ENCODE measurements around the gene MAP3K9. TPM values are rescaled to one million over a fixed set of nuclear protein-coding genes. Genes with fewer than 3 reads are reported as not detected.

MAP3K9 gene
- total RNA-seq, 1 donor from 2014 or later = 9.4 TPM

- ATAC-seq (no peak), DNase-seq (no peak)
- no peaks in the 10 kb centered on the region for H3K27me3 ChIP-seq (ENCODE audit: low read depth)
- peaks cover 12% of the 10 kb centered on the region for H3K36me3 ChIP-seq
- no peak for TF ChIP-seq CTCF (IDR thresholded peaks at IDR 0.05)
- H3K9me3 ChIP-seq = no peaks in the 10 kb centered on the region
- no peak overlapping the region for H3K27ac ChIP-seq
- no peak overlapping the region for H3K4me3 ChIP-seq
- no peaks in the 10 kb centered on the region for H3K4me1 ChIP-seq
- intact Hi-C loops (cut with DNase I) = no loop called here
Observed at GRCh38 chr14:70744641-70745040, 64.7 kb downstream of the MAP3K9 start.

- intact Hi-C loops (cut with DNase I) = no loop called here
- peaks cover 18% of the 10 kb centered on the region for H3K36me3 ChIP-seq
- H3K27ac ChIP-seq = no peak overlapping the region
- H3K9me3 ChIP-seq = no peaks in the 10 kb centered on the region
- no peak for TF ChIP-seq CTCF (IDR thresholded peaks at IDR 0.05)
- no peaks in the 10 kb centered on the region for H3K27me3 ChIP-seq (ENCODE audit: low read depth)
- no peak overlapping the region for H3K4me3 ChIP-seq
- no peak for DNase-seq
- ATAC-seq = no peak
- no peaks in the 10 kb centered on the region for H3K4me1 ChIP-seq
Observed at GRCh38 chr14:70742316-70742715, 67.0 kb downstream of the MAP3K9 start.

- no peak for DNase-seq
- H3K4me3 ChIP-seq = no peak overlapping the region
- TF ChIP-seq CTCF (IDR thresholded peaks at IDR 0.05) = no peak
- H3K27ac ChIP-seq = no peak overlapping the region
- intact Hi-C loops (cut with DNase I) = no loop called here
- H3K4me1 ChIP-seq = no peaks in the 10 kb centered on the region
- peaks cover 18% of the 10 kb centered on the region for H3K36me3 ChIP-seq
- H3K9me3 ChIP-seq = no peaks in the 10 kb centered on the region
- no peak for ATAC-seq
- no peaks in the 10 kb centered on the region for H3K27me3 ChIP-seq (ENCODE audit: low read depth)
Observed at GRCh38 chr14:70741482-70741881, 67.8 kb downstream of the MAP3K9 start.

GRCh38 chr14:70735043-70735442 is 74.3 kb downstream of the MAP3K9 start:
- ATAC-seq = no peak
- no peak for TF ChIP-seq CTCF (IDR thresholded peaks at IDR 0.05)
- Histone ChIP-seq H3K27ac (no peak overlapping the region), H3K27me3 (ENCODE audit: low read depth) (no peaks in the 10 kb centered on the region), H3K36me3 (peaks cover 31% of the 10 kb centered on the region), H3K4me1 (no peaks in the 10 kb centered on the region), H3K4me3 (no peak overlapping the region), H3K9me3 (no peaks in the 10 kb centered on the region)
- DNase-seq = no peak
- intact Hi-C loops (cut with DNase I) = no loop called here

GRCh38 chr14:70731447-70732239 is 77.7 kb downstream of the MAP3K9 start:
- intact Hi-C loops (cut with DNase I) = no loop called here
- H3K27me3 ChIP-seq (ENCODE audit: low read depth) = no peaks in the 10 kb centered on the region
- ATAC-seq (no peak), DNase-seq (no peak)
- H3K4me3 ChIP-seq = no peak overlapping the region
- H3K9me3 ChIP-seq = no peaks in the 10 kb centered on the region
- no peaks in the 10 kb centered on the region for H3K4me1 ChIP-seq
- peaks cover 21% of the 10 kb centered on the region for H3K36me3 ChIP-seq
- no peak for TF ChIP-seq CTCF (IDR thresholded peaks at IDR 0.05)
- no peak overlapping the region for H3K27ac ChIP-seq

All from lower lobe of right lung (tissue), 2 donors.